Left kidney (tissue), 2 donors: ENCODE data around the gene ATP8A1. TPM values are rescaled to one million over a fixed set of nuclear protein-coding genes. Genes with fewer than 3 reads are reported as not detected.
"Not testable (repeated sequence)": the region's sequence is repeated elsewhere in the genome, so short reads cannot be mapped to it uniquely, and the experiment has no call there.

Experiments
- DNase-seq: peaks from one replicate; pipeline ENCODE4 v3.0.0-alpha.2; 2013
- polyA plus RNA-seq: library from polyadenylated mRNA; unstranded; fragments of 120-200 nt; gene quantifications from one replicate; pipeline ENCODE4 v1.2.1, GENCODE V29; 2013; ENCODE audit not compliant: insufficient read length

ATP8A1 gene
- polyA plus RNA-seq, 1 donor, result 40.0 TPM

DNA sequence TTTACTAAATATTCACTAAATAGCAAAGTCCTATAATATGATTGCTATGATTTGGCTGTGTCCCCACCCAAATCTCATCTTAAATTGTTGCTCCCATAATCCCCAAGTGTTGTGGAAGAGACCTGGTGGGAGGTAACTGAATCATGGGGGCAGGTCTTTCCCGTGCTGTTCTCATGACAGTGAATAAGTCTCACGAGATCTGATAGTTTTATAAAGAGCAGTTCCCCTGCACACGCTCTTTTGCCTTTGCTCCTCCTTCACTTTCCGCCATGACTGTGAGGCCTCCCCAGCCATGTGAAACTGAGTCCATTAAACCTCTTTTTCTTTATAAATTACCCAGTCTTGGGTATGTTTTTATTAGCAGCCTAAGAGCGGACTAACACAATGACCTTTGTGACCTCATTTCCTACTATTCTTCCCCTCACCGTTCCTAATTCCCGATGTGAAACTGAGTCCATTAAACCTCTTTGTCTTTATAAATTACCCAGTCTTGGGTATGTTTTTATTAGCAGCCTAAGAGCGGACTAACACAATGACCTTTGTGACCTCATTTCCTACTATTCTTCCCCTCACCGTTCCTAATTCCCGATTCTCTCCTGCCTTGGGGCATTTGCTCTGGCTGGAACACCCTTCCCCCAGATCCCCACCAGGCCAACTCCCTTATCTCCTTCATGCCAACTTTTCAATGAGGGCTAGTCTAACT lies 4.2 kb downstream of the ATP8A1 start:
- not testable (repeated sequence) for DNase-seq

DNA sequence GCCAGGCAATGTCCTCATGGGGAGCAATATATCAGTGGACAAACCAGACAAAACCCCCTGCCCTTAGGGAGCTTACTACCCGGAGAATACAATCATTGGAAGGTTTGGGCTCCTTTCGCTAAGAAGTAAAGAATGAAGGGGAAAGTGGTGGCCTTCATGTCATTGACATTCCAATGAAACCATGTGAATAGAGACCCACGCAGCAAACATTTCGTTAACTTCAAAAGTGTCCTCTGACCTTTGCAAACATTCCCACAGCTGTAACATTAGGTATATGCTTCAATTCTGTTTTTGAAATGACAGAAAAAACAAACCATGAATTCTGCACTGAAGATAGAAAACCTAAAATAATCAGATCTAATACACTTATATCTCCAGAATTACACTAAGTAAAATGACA lies 7.0 kb downstream of the ATP8A1 start:
- DNase-seq, result no peak

DNA sequence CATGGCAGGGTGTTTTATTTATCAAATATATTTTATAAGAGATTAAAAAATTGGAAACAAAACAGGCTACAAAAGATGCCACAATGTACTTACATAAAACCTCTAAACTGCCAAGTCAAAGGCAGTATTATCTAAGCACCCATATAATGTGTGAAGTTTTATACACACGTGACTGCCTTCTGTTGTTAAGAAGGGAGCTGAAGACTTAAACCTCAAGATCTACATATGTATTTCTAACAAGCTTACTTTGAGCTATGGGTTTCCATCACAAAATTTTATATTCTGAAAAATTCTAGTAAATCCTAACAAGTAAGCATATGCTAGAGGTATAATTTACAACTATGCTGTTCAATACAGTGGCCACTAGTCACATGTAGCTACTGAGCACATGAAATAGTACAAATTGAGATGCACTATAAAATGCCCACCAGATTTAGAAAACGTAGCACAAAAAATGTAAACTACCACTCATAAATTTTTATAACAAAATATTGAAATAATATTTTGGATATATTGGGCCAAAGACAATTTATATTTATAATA lies 9.8 kb downstream of the ATP8A1 start:
- DNase-seq, result no peak

DNA sequence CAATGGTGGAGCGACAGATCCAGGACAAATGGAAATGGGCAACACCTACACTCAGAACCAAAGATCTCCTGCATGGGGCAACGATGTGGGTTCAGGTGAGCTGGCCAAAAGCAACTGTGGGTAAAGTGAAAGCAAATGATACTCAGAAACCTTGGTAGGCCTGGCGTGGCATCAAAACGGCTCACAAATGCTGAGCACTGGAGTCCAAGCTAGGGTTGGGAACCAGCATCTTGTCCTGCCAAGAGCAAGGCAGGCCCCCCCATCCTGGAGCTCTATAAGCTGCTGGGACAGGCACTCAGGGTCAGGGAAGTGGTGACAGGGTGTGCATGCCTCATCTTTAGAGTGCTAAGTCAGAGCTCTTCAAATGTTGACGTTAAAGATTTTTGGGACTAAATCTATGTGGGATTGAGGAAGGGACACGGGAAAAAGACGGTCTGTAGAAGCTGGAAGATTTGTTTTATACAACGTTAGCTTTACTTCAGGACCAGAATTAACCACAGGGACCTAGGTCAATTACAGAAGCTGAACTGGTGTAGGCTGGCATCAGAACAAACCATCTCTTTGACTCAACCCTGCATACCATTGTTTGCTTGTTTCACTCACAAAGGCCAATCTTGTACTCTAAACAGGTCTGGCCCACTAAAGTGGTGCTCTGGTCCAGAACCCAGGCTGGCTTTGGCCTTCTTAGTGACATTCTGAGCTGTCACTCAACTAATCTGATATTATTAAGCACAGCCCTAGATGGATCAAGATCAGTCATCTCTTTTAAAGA lies 10.7 kb downstream of the ATP8A1 start:
- no peak for DNase-seq

DNA sequence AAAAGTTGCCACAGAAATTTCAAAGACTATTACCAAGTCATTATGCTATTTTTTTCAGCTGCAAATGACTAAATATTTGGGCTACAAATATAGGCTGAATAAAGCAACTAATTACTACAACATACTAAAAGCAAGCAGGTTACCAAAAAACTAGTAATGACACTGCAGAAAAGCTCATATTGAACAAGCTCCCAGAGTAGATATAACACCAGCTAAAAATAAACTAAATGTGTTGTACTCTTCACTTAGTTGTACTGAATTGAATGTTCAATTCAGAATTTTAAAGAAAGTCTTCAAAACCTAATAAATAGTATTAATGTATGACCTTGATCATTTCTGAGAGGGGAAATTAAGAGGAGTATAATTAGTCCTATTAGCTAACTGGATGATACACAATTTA lies 12.0 kb downstream of the ATP8A1 start:
- DNase-seq, result no peak

DNA sequence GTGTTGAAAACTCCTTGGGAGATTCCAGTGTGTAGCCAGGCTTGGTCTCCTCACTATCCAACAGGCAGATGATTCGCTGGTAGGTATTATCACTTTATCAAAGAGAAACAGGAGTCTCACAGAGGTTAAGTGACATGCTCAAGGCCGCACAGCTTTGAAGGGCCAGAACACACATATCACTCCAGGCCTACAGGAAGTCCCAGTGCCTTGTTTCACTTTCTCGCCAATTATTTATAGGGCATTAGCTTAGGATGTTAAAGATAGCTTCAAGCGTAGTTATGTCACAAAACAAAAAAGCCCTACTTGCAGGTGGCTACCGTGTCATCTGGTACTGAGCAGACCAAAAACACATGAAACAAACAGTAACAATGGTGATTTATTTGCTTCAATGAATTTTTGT lies 13.2 kb downstream of the ATP8A1 start:
- no peak for DNase-seq

DNA sequence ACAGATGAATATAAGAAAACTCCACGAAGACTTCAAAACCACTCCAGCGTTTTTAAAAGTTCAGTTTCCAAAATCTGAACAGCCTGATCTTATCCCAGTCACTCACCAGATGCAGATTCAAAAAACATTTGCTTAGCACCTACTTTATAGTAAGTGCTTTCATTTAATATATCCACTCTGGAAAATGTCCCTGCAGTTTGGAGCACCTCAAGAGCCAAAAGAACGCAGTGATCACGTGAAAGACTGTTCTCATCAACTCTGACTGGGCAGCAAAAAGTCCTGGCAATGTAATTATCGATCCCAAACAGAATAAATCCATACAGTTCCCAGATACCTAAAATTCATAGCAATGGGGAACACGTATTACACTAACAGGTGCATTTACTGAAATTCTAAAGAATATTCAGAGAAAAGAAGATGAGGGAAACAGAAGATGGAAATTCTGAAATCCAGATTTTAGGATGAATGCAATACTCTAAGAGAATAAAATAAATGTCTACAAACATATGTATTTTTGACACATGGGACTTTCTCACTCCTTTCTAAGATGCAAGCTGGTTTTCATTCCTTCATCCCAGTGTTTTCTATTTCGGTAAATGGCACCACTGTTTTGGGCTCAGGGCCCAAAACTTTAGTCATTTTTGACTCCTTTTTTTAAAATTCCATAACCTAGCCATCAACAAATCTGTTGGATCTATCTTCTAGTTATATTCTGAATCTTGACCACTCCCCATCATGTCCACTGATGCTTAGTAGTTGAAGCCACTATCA lies 13.9 kb downstream of the ATP8A1 start:
- DNase-seq, result no peak

DNA sequence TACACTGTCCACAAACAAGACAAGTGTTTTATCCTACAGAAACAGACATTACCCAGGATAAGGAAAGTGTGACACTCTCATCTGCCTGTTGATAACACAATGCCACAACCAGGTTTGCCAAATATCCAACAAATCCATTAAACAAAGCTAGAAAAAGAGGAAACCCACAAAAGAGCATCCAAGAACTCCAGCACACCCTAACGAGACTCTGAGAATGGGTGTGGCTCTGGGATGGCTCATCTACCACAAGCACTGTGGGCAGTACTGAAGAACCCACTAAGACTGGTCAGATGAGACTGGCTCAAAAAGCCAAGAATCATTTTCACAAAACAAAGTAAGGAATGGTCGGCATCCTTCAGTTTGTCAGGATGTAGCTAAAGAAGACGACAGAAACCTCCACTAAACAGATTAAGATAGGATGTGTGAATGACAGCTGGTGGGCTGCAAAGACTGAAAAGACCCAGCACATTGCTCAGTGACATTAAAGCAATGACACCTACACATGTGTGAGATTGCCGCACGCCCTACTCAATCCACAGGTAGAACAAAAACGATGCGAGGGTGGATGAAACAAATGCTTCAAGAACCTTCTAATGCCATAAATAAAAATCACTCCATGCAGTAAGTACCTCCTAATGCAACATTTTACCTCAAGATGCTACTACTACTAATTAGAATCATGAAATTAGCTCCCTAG lies 14.7 kb downstream of the ATP8A1 start:
- no peak for DNase-seq

DNA sequence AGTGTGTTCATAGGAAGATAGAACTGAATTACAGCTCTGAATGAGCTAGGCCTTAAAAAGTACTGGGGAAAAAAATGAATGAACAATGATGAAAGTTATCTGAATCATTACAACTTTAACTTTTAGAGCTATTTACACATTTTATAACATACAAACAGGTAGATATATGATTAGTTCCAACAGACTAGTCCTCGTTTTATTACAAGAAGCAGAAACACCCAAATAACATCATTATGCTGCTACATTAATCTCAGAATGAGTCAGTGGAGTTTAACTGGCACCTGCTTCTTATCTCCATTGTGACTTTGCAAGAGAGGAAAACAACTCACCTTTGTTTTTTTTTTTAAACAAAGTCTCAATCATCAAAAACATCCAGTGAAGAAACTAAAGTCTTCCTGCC lies 15.2 kb downstream of the ATP8A1 start:
- no peak for DNase-seq

DNA sequence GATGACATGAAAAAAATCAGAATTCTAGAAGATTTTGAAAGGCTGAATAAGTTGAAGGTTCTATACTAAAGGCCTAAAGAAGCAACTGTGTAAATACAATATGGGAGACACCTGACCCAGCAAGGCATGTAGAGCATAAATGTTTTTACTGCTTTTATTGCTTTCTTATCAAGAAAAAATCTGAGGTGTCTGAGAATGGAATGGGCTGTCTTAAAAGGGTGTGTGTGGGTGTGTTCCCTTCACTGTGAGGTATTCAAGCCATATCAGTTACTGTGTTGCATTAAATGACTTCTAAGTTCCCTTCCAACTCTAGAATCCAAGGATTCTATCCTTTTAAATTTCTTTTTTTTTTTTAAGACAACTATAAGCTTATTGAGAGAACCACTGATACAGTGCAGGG lies 15.7 kb downstream of the ATP8A1 start:
- DNase-seq, result no peak

DNA sequence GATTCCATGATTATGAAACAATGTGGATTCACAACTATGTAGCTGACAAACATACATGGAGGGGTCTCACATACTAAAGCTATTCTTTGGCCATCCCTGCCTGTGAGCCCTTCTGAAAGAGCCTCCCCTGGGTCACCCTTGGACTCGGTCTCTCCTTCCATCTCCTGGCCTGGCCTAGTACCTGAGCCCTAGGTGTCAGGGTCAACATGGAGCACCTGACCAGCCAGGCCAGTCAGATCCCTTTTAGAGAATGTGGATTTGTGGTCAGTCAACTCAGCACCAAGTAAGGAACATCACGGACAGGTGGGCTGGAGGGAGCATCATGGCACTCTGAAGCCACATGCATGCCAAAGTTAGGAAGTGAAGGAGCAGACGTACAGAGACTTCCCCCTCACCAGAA lies 16.3 kb downstream of the ATP8A1 start:
- no peak for DNase-seq

DNA sequence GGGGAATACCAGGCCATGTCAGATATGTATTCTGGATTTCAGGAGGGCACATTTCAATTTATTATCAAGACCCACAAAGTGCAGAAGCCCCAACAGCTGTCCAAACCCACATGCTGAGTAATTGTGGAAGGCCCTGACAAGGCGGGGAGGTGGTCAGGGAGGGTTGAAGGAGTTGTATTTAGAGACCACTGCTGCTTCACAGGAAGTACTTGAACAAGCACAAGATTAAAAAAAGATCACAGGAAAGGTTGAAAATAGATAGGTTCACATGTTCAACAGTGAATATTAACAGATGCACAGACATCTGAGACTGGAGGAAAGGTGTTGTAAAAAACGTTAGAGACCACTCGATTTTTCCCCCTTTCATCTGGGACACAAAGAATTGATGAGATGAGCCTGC lies 17.9 kb downstream of the ATP8A1 start:
- DNase-seq, result no peak

DNA sequence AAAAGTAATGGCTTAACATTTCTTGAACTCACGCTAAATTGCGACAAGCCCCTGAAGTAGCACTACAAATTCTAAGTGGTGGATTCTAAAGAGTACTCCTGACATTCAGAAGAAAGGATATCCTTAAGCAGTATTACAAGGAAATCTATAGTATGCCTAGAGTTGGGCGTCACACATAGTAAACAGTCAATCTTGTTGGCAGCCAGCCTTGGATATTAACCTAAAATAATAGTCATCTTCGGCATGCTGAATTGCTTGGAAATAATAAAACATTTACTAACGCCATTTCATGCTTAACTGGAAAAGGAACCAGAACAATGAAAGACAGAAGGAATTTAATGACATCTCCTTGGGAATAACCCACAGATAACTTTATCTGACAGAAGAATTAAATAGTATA lies 18.6 kb downstream of the ATP8A1 start:
- no peak for DNase-seq

DNA sequence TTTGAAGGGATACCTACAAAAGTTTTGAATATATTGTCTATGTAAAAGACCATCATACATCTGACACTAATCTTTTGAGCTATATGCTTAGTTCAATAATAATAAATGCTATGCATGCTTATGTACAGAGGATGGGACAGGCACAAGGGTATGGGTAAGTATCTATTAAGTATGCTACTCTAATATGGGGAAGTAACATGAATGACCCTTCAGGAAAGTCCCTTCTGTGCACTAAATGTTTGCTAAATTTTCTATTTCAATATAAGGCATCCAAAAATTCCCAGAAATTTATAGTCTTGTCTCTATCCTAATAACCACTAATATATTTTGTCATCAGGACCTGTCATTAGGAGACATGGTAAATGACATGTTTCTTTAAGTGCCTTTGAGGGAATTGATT lies 19.0 kb downstream of the ATP8A1 start:
- DNase-seq, result no peak

DNA sequence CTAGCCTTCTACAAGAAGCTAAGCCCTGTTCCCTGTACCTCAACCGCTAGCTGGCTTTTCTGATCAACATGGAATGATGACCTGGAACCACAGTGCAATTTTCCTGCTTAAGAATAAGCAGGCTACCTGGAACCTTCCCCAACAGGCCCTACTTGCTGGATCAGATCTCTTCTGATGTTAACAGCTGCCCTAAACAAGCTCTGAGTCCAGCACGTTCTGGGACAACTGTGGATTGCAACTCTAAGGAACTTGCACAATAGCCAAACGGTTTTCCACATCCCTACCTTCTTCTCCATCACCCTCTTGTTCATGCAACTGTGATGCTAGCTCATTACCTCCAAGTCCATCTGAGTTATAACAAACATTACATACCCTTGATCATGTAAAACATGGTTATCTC lies 19.8 kb downstream of the ATP8A1 start:
- DNase-seq, result no peak

DNA sequence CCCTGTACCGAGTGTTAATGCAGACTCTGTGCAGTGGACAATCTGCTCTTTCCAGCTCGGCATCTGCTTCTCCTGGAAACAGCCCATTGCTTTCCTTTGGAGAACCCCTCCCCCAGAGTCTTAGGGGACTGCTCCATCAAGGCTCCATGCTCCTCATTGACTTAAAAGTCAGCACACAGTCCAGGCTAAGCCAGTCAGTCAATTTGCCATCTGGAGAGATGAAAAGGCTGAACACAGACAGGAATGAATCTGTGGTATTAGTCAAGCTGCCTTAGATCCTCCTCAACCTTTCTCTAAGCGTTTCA lies 20.3 kb downstream of the ATP8A1 start:
- no peak for DNase-seq

DNA sequence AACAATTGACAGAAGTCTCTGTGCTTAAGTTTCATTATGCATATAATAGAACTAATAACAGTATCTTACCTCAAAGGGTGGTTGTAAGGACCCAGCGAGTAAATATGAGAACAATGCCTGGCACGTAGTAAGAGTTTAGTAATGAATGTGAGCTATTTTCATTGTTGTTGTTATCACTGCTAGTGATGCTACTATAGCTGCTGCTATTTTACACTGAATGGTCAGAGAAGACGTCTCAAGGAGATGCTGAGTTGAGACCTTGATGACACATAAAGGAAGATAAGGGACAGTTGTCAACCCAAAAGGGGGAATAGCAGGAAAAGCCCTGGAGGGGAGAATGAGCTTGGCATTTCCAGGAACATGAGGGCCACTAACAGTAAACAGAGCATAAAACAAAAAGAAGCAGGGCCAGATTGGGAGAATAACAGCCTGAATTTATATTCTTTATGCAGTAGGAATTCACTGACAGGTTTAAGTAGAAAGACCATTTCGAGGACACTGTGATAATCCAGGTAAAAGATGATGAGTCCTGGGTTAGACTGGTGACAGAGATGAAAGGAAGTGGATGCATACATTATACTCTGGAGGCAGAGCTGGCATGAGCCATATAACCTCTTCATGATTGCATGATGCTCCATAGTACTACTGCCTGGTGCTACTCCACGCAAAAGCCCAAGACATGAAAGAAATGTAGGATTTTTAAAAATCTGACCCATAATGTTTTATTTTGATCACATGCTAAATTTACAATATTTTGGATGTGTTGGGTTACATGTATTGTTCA lies 23.1 kb downstream of the ATP8A1 start:
- no peak for DNase-seq

DNA sequence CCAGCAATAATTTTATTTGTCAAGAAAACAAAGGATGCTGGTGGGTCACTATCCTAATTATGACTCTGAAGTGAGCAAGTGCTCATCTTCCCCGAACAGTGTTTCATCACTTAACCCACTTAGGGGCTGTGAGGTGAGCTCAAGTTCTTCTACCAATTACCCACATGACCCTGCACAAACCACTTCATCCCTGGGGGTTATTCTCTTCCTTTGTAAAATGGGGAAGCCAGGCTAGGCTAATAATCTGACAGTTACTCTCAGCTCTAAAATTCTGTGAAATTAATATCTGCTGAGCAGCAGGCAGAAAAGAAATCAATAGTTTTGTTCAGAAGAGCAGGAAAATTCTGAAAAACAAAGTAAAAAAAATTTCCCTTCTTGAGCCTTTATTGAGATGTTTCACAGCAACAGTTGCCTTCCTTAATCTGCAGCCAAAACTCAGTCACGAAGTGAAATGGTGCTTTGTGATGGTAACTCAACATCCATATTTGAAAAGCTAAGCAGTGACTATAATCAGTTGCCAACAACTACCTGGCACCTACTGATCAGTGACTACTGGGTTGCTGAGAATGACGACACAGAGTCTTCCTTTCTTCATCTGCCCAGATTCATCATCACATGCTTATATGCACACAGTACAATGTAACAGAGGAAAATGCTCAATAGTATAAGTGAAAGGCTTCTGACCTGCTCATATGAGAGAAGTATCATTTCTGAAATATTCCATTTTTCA lies 24.1 kb downstream of the ATP8A1 start:
- DNase-seq, result no peak

DNA sequence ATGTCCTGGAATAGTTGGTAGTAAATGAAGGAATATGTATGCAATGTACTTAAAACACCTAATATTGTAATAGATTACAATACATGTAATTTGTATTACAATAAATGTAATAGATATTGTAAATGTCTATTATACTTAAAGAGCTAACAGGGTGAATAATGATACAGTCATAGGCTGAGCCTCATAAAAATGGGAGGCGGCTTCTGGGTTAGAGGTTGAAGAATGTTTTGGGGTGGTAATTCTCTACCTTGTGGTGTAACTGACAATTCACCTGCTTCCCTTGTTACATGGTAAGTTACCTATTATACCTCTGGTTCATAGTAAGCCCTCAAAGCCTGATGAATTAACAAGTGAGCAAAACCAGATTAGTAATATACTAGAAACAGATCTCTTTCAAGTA lies 26.0 kb downstream of the ATP8A1 start:
- no peak for DNase-seq

DNA sequence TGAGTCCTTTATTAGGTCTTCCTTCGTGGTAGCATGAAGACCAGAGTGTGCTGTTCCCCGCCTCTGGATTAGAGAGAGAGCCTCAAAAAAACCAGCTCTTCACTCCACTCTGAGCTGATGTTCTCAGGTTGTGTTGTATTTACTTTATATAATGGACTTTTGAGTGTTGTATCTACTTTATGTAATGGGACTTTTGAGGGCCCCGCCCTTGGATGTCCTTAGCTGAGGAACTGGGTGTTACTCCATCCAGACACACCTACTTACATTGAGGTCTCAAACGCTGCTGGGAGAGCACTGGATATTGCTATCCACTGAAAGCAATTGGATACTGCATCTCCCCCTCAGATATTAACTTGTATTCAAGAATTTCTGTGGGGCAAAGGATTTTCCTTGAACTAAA lies 28.2 kb downstream of the ATP8A1 start:
- DNase-seq, result no peak
